Large intestine (tissue), 3 donors: ENCODE measurements around the gene TLE5. TPM values are rescaled to one million over a fixed set of nuclear protein-coding genes. Genes with fewer than 3 reads are reported as not detected.

Experiments
- DNase-seq, 2 donors: peaks; one replicate each; pipeline versions ENCODE4 v3.0.0 to v3.0.0-alpha.2; 2013
- H3K27ac ChIP-seq: one replicate; pipeline ENCODE4 v1.5.1; 2013; ENCODE audit warnings: low read length
- H3K27me3 ChIP-seq: 2 replicates; pipeline ENCODE4 v1.6.1; 2013; ENCODE audit warnings: low read length; ENCODE audit not compliant: control insufficient read depth, insufficient read depth
- H3K36me3 ChIP-seq: 2 replicates; pipeline ENCODE4 v1.6.1; 2013; ENCODE audit warnings: low read length; ENCODE audit not compliant: control insufficient read depth, insufficient read depth
- H3K4me1 ChIP-seq: one replicate; pipeline ENCODE4 v1.6.1; 2013; ENCODE audit warnings: low read length; ENCODE audit not compliant: control insufficient read depth, insufficient read depth
- H3K4me3 ChIP-seq: one replicate; pipeline ENCODE4 v1.5.1; 2013; ENCODE audit warnings: low read length
- H3K9me3 ChIP-seq: one replicate; pipeline ENCODE4 v1.6.1; 2013; ENCODE audit warnings: mild to moderate bottlenecking, low read depth, low read length, moderate library complexity; ENCODE audit not compliant: control insufficient read depth
- WGBS: methylation state at CpG from one replicate; pipeline ENCODE4 v1.1.5; 2013; ENCODE audit warnings: low lambda C conversion rate; ENCODE audit not compliant: insufficient coverage; 5-methylcytosine and 5-hydroxymethylcytosine counted together
- polyA plus RNA-seq: library from polyadenylated mRNA; unstranded; fragments of 120-200 nt; gene quantifications from one replicate; pipeline ENCODE4 v1.2.1, GENCODE V29; 2013

Gene TLE5
- polyA plus RNA-seq, 1 donor: 335 TPM

DNA sequence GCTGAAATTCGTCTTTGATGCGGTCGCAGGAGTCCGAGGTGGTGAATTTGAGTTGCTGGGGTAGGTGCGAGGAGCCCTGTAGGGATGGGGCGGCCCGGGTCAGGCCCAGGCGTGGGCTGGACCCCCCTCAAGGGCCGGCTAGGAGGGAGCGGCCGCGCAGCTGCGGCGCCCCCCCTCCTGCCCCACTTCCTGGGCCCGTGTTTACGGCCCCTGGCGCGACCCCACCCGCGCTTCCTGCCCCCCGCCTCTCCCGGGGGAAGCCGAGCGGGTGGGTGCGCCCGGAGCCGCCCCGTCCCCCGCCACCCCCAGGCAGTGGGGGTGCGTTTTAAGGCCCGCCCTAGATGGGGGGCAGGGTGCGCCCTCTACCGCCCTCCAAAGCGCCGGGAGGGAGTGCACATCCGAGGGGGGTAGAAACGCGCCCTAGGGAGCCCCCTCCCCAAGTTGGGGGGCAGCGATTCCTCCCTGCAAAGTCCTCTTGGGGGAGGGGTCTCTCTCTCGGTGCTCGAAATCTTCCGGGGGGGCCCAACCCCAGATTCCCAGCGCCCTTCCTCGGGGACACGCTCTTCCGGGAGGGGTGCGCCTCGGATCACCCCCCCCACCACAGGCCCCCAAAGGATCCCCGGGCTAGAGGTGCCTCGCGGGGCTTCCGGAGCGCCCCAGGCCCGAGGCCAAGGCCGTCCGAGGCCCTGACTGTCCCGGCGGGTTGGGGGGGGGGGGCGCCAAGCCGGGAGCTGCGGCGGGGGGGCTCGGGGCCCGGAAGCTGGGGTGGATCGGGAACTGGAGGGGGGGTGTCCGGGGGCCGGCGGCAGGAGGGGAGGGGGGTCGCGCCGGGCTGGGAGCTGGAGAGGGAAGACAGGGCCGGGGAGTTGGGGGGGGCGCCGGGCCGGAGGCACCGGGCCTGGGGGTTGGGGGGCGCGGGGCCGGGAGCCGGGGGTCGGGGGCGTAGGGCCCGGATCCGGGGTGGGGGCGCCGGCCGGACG, 823 bp downstream of the TLE5 start:
- DNase-seq: peak; percentile 56 to 76
- no CpG with 5 or more reads among the region's 88 CpGs for WGBS

DNA sequence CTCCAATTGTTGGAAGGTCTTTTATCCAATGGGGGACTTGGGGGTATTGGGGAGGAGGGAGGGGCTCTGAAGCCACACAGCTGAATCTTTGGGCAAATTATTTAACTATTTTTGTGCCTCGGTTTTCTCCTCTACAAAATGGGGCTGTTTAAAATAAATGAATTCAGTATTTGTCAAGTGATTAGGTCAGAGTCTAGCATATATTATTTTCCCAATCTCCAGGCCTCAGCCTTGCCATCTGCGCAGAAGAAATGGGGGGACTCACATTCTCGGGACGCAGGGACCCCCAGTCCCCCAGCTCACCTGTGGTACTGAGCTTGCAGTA, 1.5 kb downstream of the TLE5 start:
- Histone ChIP-seq H3K36me3 (peaks cover 41% of the 10 kb centered on the region), H3K4me1 (peaks cover 33% of the 10 kb centered on the region), H3K4me3 (peak overlapping the region; percentile 96), H3K27me3 (no peaks in the 10 kb centered on the region), H3K27ac (peak overlapping the region; percentile 1), H3K9me3 (no peaks in the 10 kb centered on the region)
- DNase-seq: no peak
- 60% methylated on average over 1 of the region's 4 CpGs for WGBS

More for the DNA sequence above, 823 bp downstream of the TLE5 start:
- Histone ChIP-seq H3K4me3 (peak overlapping the region; percentile 96), H3K27me3 (no peaks in the 10 kb centered on the region), H3K9me3 (no peaks in the 10 kb centered on the region), H3K36me3 (peaks cover 36% of the 10 kb centered on the region), H3K4me1 (peaks cover 32% of the 10 kb centered on the region), H3K27ac (peak overlapping the region; percentile 89)

DNA sequence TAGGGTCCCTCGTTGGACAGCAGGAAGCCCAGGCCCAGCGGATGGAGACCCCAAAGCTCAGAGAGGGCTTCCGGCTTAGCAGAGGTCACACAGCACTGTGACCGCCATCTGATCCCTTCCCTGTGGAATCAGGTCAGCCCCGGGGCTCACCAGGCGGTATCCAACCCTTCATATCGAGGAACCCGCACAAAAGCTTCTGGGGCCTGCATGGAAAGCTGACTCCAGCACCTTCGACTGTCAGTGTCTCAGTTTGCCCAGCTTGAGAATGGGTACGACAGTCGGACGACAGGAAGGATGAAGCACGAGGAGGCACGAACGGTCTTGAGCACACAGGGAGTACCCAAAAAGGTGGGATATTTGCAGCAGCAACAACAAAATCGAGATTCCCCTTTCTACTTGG, 2.6 kb downstream of the TLE5 start:
- H3K4me3 ChIP-seq: no peak overlapping the region
- H3K36me3 ChIP-seq: peaks cover 52% of the 10 kb centered on the region
- no peaks in the 10 kb centered on the region for H3K9me3 ChIP-seq
- H3K27me3 ChIP-seq: no peaks in the 10 kb centered on the region
- no CpG with 5 or more reads among the region's 16 CpGs for WGBS
- no peak for DNase-seq
- H3K4me1 ChIP-seq: peaks cover 34% of the 10 kb centered on the region
- no peak overlapping the region for H3K27ac ChIP-seq

DNA sequence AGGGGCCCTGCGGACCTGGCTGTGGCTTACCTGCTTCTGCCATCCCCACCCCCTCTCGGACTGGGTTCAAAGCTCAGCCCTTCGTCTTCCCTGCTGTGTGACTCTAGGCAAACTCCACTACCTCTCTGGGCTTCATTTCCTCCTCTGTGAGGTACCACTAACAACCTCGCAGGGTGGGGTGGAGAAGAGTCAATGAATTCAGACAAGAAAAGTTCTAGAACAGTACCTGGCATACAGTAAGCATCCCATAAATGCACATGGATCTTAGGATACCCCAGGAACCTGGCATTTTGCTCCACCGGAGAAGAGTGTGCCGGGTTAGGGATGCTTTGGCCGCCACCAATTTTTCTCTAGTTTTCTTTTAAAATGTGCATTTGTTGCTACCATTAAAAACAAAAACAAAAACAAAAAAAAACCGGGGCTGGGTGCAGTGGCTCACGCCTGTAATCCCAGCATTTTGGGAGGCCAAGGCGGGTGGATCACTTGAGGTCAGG, 3.4 kb downstream of the TLE5 start:
- Histone ChIP-seq H3K36me3 (peaks cover 59% of the 10 kb centered on the region), H3K9me3 (no peaks in the 10 kb centered on the region), H3K4me3 (no peak overlapping the region), H3K4me1 (peaks cover 30% of the 10 kb centered on the region), H3K27ac (no peak overlapping the region), H3K27me3 (no peaks in the 10 kb centered on the region)
- WGBS: no CpG with 5 or more reads among the region's 10 CpGs
- no peak for DNase-seq

DNA sequence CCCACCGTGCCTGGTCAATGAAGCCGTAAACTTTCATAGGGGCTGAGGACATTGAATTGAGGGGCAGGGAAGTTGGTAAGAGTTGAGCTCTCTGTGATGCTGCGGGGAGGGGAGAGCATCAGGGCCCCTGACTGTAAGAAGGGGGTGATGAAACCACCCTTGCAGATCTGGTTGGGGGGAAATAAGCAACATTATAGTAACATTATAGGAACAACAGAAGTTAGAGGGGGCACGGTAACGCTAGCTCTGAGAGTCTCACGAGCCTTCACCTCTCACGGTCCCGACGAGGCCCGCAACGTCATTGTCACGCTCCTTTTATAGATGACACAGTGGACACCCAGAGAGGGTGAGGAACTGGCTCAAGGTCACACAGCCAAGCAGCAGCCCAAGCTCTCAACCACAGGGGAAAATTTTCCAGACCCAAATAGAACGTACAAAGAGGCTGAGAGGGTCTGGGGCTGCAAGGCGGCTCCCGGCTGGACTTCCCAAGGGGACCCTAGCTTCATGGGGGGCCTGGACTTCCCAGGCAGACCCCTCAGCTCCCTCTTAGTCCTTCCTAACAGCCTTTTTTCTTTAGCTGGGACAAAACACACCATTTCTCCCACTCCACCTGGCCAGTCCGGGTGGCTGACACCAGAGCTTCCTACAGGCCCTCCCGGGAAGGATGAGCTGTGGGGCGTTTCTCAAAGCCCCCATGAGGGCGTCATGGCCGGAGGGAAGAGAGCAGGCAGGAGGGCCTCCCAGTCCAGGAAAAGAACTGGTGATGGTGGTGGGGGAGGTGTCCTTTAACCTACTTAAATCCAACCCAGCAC, 4.1 kb downstream of the TLE5 start:
- Histone ChIP-seq H3K27me3 (no peaks in the 10 kb centered on the region), H3K9me3 (no peaks in the 10 kb centered on the region), H3K4me3 (no peak overlapping the region), H3K4me1 (peaks cover 28% of the 10 kb centered on the region), H3K36me3 (peaks cover 66% of the 10 kb centered on the region), H3K27ac (no peak overlapping the region)
- no peak for DNase-seq
- no CpG with 5 or more reads among the region's 20 CpGs for WGBS

DNA sequence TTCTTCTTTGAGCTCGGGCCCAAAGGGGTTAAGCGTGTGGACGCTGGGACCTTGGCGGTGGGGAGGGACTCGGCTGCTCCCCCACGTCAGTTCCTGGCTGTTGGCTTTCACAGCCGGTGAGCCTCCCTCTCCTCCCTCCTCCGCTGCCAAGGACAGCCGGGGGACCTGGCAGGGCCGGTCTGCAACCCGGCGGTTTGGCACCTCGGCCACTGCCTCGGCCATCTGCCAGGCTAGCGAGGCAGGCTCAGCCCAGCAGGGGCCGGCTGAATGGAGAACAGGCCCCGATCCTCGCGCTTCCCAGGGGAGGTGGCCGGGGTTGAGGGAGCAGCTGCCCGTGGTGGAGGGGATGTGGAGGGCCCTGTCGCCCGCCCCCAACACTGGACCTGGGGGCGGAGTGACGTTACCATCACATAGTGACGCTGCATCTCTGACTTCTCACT, 5.0 kb downstream of the TLE5 start:
- no CpG with 5 or more reads among the region's 26 CpGs for WGBS
- Histone ChIP-seq H3K36me3 (peaks cover 70% of the 10 kb centered on the region), H3K4me3 (no peak overlapping the region)

DNA sequence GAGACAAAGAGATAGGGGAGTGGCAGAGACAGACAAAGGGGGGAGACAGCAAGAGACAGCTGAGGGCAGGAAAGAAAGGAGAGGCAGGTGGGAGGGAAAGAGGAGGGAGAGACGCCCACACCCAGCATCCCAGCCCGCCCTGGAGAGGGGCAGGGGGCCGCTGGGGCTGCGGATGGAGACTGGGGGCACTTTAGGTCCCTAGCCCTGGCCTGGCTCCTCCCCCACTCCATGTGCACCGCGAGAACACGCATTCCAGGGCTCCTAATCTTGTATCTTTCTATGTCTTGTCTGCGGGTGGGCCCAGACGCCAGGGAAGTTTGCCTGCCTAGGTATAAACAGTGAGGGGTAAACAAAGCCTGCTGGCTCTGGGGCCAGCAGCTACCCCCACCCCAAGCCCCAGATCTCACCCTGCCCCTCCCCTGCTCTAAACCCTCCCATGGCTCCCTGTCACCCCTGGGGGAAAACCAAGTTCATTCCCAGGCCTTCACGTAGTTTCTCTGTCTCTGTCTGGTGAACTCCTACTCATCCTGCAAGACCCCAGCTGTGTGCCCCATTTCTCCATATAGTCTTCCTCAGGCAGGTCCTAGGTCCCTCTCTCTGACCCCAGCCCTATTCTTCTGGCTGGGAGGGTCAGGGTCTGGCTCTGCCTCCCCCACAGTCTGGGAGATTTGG, 5.7 kb downstream of the TLE5 start:
- WGBS: 80% methylated on average over 1 of the region's 10 CpGs
- Histone ChIP-seq H3K4me1 (peaks cover 21% of the 10 kb centered on the region), H3K27ac (no peak overlapping the region), H3K9me3 (no peaks in the 10 kb centered on the region), H3K4me3 (no peak overlapping the region), H3K36me3 (peaks cover 72% of the 10 kb centered on the region), H3K27me3 (no peaks in the 10 kb centered on the region)
- DNase-seq: no peak

More for the DNA sequence above, 5.0 kb downstream of the TLE5 start:
- Histone ChIP-seq H3K4me1 (peaks cover 21% of the 10 kb centered on the region), H3K27me3 (no peaks in the 10 kb centered on the region), H3K27ac (no peak overlapping the region), H3K9me3 (no peaks in the 10 kb centered on the region)
- DNase-seq: no peak

DNA sequence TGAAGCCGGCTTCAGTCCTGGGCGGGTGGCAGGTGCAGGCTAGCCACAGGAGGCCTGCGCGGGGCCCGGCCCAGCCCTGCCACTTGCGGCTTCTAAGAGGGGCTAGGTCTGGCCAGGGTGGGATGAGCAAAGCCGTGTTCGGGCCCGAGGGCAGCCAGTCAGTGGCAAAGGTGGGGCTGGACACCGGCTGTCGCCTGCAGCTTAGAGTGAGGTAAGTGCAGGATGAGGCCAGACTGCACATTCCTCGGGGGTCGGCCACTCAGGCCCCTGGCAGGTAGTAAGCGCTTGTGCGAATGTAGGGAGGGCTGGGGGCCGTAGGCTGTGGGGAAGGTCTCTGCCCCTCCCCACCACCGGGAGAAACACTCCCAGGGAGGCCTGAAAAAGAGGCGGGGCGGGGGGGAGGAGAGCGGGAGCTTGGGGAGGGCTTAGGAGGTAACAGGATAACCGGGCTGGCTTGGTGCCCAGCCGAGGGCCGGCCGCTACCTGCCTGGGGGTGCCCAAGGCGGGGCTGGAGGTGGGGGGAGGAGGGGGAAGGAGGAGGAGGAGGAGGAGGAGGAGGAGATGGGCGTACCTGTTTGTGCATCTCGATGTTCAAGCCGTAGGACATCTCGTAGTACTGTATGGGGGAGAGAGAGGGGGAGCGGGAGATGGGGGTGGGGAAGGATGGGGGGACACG, 6.4 kb downstream of the TLE5 start:
- no peak overlapping the region for H3K4me3 ChIP-seq
- peaks cover 72% of the 10 kb centered on the region for H3K36me3 ChIP-seq
- no peaks in the 10 kb centered on the region for H3K27me3 ChIP-seq
- peaks cover 21% of the 10 kb centered on the region for H3K4me1 ChIP-seq
- no peak overlapping the region for H3K27ac ChIP-seq
- DNase-seq: peak in 1 of 2 donors; percentile 65
- H3K9me3 ChIP-seq: no peaks in the 10 kb centered on the region
- no CpG with 5 or more reads among the region's 31 CpGs for WGBS

DNA sequence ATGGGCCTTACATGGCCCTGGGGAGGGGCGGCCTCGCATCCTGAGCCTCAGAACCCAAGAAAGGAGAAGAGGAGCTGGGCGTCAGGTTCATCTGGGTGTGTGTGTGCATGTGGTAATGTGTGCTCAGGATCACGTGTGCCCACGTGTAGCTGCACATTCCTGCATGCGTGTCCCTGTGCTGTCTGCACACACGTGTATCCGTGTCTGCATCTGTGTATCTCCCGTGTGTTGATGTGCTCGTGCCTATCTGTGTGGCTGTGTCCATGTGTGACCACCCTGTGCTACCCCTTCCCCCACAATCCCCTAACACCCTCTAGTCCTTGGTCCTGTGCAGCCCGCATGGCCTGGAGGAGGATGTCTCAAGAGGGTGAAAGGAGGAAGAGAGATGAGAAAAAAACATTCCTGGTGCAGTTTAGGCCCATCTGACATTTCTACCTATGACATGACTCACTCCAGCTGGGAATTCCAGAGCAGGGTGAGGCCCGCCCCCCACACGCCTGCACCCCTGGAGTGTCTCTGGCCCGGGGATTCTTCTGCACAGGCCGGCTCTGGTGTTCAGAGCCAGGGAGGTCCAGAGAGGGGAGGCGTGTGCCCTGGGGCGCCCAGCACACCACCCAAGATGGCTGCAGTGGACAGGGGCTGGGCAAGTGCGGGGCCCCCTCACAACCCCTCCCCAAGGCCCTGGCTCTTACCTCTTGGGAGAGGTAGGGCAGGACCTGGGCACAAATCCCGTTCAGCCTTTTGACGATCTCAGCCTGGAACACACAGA, 7.1 kb downstream of the TLE5 start:
- Histone ChIP-seq H3K4me3 (no peak overlapping the region), H3K4me1 (peaks cover 17% of the 10 kb centered on the region), H3K27ac (no peak overlapping the region), H3K9me3 (no peaks in the 10 kb centered on the region), H3K27me3 (no peaks in the 10 kb centered on the region), H3K36me3 (peaks cover 71% of the 10 kb centered on the region)
- DNase-seq: peak in 1 of 2 donors; percentile 44
- WGBS: no CpG with 5 or more reads among the region's 20 CpGs
